Myocyte (in vitro differentiated cells): ENCODE results near the gene FGF13. TPM values are rescaled to one million over a fixed set of nuclear protein-coding genes. Genes with fewer than 3 reads are reported as not detected.
A peak's percentile ranks its signal among the peaks of the same experiment; 100 is the strongest.

Source experiments
- DNase-seq: peaks from one replicate; pipeline ENCODE4 v3.0.0-alpha.2; 2012; ENCODE audit warnings: low read depth
- microRNA counts: library from miRNA; unstranded; fragments of <30 nt; microRNA quantifications from one replicate; lab custom pipeline; 2016
- microRNA-seq: library from miRNA; unstranded; fragments of <30 nt; microRNA quantifications from one replicate; pipeline ENCODE4, GENCODE V29; 2016
- total RNA-seq: library from RNA; depleted of rRNA; stranded (reverse); fragments of >200 nt; gene quantifications from 2 replicates; pipeline ENCODE4 v1.2.3, GENCODE V29; 2014

FGF13 gene
- total RNA-seq, 1 donor from 2014 or later = 30.5 TPM

DNA sequence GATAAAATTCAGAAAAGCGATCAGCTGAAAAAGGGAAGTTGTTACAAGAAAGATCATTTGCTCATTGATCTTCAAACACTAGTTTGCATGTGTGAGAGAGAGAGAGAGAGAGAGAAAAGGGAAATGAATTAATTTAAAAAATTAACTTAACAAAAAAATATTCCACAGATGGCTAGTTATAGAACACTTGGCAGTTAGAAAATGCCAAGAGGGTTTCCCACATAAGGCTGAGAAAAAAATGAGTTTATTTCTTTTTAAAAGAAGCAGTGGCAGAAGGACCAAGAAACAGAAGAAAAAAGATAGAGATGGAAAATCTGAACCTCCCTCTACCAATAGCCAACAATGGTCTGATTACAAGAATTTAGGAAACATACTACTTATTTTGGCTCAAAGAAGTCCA, 47.1 kb downstream of the FGF13 start:
- DNase-seq = no peak

- DNase-seq = no peak
These were observed 47.5 kb downstream of the FGF13 start for GRCh38 chrX:138664016-138664415.

GRCh38 chrX:138651494-138651893, 60.0 kb downstream of the FGF13 start:
- no peak for DNase-seq

DNA sequence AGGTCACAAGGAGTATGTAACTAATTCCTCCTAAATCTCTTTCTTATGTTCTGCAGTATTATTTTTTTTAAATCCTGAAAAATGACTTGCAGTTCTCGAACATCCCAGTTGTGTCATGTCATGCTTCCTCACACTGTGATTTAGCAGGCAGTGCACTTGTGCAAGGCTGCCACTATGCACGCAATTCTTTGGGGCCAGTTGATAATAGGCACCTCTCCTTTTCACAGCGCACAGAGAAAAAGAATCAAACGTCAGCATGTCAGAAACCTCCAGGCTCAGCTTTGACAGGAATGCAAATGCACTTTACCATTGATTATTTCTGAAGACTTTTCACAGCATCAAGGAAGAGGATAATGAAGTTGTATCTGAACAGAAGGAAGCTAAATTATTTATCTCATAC, 62.9 kb downstream of the FGF13 start:
- no peak for DNase-seq

DNA sequence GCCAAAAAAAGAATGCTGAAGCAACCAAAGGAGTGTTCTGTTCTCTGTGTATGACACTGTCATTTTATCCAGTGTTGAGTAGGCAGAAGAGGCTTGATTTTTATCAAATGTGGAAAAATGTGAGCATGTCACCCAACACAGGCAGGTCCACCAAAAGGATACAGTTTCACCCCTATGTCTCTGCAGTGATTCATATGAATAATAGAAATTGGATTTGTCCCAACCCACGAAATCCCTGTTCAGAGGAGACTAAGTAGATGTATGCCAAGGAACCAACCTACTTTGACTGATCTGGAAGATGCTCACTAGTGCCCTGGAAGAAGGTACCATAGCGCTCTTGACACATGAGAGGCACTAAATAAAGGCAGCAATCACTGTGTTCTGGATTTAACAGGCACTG, 72.5 kb downstream of the FGF13 start:
- no peak for DNase-seq

MicroRNAs encoded within 50 kb of the gene (microRNA counts, 767-probe panel; counts per million panel counts)
- microRNA hsa-miR-504 (lab: Ali Mortazavi, UCI) = not detected

Small RNA genes within 50 kb of the gene (microRNA-seq; reads per million reads assigned to microRNA genes)
- 2.7 reads per million, percentile 12 among the genes with 10 or more reads in this experiment for gene MIR504
